Tibial nerve (tissue), 4 donors: Measurements from ENCODE around the gene CDC42BPB. TPM values are rescaled to one million over a fixed set of nuclear protein-coding genes. Genes with fewer than 3 reads are reported as not detected.

Source experiments
- DNase-seq, 2 donors: peaks; one replicate each; pipeline ENCODE4 v3.0.0-alpha.2; 2019; ENCODE audit warnings: low spot score in 2 of 2
- H3K27ac ChIP-seq, 4 donors: fragments of 200-600 bp; sonication (generic) in 3 of 4; one replicate each; pipeline ENCODE4 v1.5.1; 2017 to 2019; ENCODE audit warnings: mild to moderate bottlenecking in 1 of 4
- H3K27me3 ChIP-seq, 2 donors: fragments of 200-600 bp; sonication (generic) in 1 of 2; one replicate each; pipeline versions ENCODE4 v1.5.1 to v1.6.0; 2017 to 2019
- H3K36me3 ChIP-seq, 3 donors: fragments of 200-600 bp; sonication (generic); one replicate each; pipeline ENCODE4 v1.5.1; 2018 to 2019
- H3K4me1 ChIP-seq, 4 donors: fragments of 200-600 bp; sonication (generic) in 3 of 4; one replicate each; pipeline ENCODE4 v1.5.1; 2017 to 2019
- H3K4me3 ChIP-seq, 4 donors: fragments of 200-600 bp; sonication (generic) in 3 of 4; one replicate each; pipeline ENCODE4 v1.5.1; 2017 to 2019; ENCODE audit warnings: mild to moderate bottlenecking in 1 of 4, moderate library complexity in 1 of 4
- H3K9me3 ChIP-seq, 4 donors: fragments of 200-600 bp; sonication (generic) in 3 of 4; one replicate each; pipeline ENCODE4 v1.5.1; 2017 to 2019
- EP300 ChIP-seq, 2 donors: sonication (generic); formaldehyde crosslinking; IDR thresholded peaks; one replicate each; pipeline ENCODE4 v1.6.1; 2017; ENCODE audit warnings: antibody characterized with exemption in 2 of 2, mild to moderate bottlenecking in 1 of 2
- POLR2A ChIP-seq, 2 donors: fragments of 450-650 bp; IDR thresholded peaks; one replicate each; pipeline ENCODE4 v1.6.1; 2017; ENCODE audit warnings: antibody characterized with exemption in 2 of 2, mild to moderate bottlenecking in 2 of 2, moderate library complexity in 2 of 2
- WGBS, 2 donors: methylation state at CpG; one replicate each; pipeline ENCODE4 v1.1.5; 2018; 5-methylcytosine and 5-hydroxymethylcytosine counted together
- total RNA-seq, 4 donors: library from RNA; depleted of rRNA; stranded (reverse); fragments of >200 nt; gene quantifications; one replicate each; pipeline ENCODE4 v1.1.0, GENCODE V29; 2016
- TF ChIP-seq, protein P1 (sequence below), 5 experiments: fragments of 200-600 bp in 3 of 5; fragments of 450-650 bp in 2 of 5; sonication (generic) in 3 of 5; IDR thresholded peaks; one replicate each; pipeline ENCODE4 v1.5.1; 2016 to 2019; ENCODE audit warnings: antibody characterized with exemption in 5 of 5, mild to moderate bottlenecking in 3 of 5, moderate library complexity in 2 of 5

CDC42BPB gene
- total RNA-seq, 4 donors from 2014 or later, result 115 to 172 (median 134) TPM

DNA sequence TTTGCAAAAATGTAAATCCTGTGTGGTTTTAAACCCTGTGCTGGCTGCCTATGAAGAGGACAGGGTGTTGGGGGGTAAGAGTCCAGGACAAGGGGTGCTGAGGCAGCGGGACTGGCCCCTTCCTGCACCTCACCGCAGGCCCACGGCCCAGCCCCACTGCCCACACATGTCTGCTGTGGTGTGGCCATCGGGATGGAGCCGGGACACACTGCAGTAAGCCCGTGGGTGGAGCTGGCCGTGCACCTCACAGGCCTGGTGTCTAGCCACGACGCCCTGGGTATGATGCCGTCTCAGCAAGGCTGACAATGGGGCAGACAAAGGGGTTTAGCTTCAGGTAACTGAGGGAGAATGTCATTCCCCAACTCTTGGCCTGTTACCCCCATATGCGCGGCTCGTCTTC is 115.3 kb downstream of the CDC42BPB start:
- peaks cover 0 to 11% (median 0%) of the 10 kb centered on the region in 4 donors for H3K4me1 ChIP-seq
- H3K27me3 ChIP-seq, result no peaks in the 10 kb centered on the region
- H3K4me3 ChIP-seq, result no peak overlapping the region
- 82 to 92% methylated on average over 13 of the region's 13 CpGs for WGBS, 2 donors
- peaks cover 9 to 100% (median 19%) of the 10 kb centered on the region in 3 donors for H3K36me3 ChIP-seq
- H3K9me3 ChIP-seq, result no peaks in the 10 kb centered on the region
- no peak for DNase-seq
- TF ChIP-seq POLR2A (IDR thresholded peaks at IDR 0.05) (no peak), EP300 (IDR thresholded peaks at IDR 0.05) (no peak)
- TF ChIP-seq, protein P1, sequence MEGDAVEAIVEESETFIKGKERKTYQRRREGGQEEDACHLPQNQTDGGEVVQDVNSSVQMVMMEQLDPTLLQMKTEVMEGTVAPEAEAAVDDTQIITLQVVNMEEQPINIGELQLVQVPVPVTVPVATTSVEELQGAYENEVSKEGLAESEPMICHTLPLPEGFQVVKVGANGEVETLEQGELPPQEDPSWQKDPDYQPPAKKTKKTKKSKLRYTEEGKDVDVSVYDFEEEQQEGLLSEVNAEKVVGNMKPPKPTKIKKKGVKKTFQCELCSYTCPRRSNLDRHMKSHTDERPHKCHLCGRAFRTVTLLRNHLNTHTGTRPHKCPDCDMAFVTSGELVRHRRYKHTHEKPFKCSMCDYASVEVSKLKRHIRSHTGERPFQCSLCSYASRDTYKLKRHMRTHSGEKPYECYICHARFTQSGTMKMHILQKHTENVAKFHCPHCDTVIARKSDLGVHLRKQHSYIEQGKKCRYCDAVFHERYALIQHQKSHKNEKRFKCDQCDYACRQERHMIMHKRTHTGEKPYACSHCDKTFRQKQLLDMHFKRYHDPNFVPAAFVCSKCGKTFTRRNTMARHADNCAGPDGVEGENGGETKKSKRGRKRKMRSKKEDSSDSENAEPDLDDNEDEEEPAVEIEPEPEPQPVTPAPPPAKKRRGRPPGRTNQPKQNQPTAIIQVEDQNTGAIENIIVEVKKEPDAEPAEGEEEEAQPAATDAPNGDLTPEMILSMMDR (IDR thresholded peaks at IDR 0.05), result no peak
- H3K27ac ChIP-seq, result no peak overlapping the region

GRCh38 chr14:102941419-102942011 is 115.8 kb downstream of the CDC42BPB start:
- WGBS, 2 donors, result 67 to 80% methylated on average over 7 to 10 of the region's 10 CpGs
- Histone ChIP-seq H3K4me1 (peaks cover 0 to 11% (median 0%) of the 10 kb centered on the region in 4 donors), H3K27me3 (no peaks in the 10 kb centered on the region), H3K27ac (no peak overlapping the region), H3K4me3 (no peak overlapping the region), H3K36me3 (peaks cover 9 to 100% (median 19%) of the 10 kb centered on the region in 3 donors), H3K9me3 (no peaks in the 10 kb centered on the region)
- DNase-seq, result no peak
- no peak for TF ChIP-seq POLR2A (IDR thresholded peaks at IDR 0.05)
- no peak for TF ChIP-seq EP300 (IDR thresholded peaks at IDR 0.05)
- TF ChIP-seq, protein P1 (IDR thresholded peaks at IDR 0.05), result no peak

- H3K36me3 ChIP-seq, result peaks cover 5 to 100% (median 17%) of the 10 kb centered on the region in 3 donors
- no peak for DNase-seq
- peaks cover 0 to 11% (median 0%) of the 10 kb centered on the region in 4 donors for H3K4me1 ChIP-seq
- H3K4me3 ChIP-seq, result no peak overlapping the region
- no peak overlapping the region for H3K27ac ChIP-seq
- WGBS, 2 donors, result 63 to 65% methylated on average over 14 to 18 of the region's 19 CpGs
- TF ChIP-seq EP300 (IDR thresholded peaks at IDR 0.05) (no peak), POLR2A (IDR thresholded peaks at IDR 0.05) (no peak)
- TF ChIP-seq, protein P1 (IDR thresholded peaks at IDR 0.05), result no peak
- no peaks in the 10 kb centered on the region for H3K9me3 ChIP-seq
- no peaks in the 10 kb centered on the region for H3K27me3 ChIP-seq
Observed at GRCh38 chr14:102940729-102941362, 116.5 kb downstream of the CDC42BPB start.

GRCh38 chr14:102939820-102940561 is 117.4 kb downstream of the CDC42BPB start:
- Histone ChIP-seq H3K4me3 (no peak overlapping the region), H3K27ac (no peak overlapping the region), H3K9me3 (no peaks in the 10 kb centered on the region), H3K36me3 (peaks cover 4 to 98% (median 10%) of the 10 kb centered on the region in 3 donors), H3K4me1 (peaks cover 0 to 11% (median 0%) of the 10 kb centered on the region in 4 donors), H3K27me3 (no peaks in the 10 kb centered on the region)
- TF ChIP-seq EP300 (IDR thresholded peaks at IDR 0.05) (peak in 1 of 2 donors; percentile 15), POLR2A (IDR thresholded peaks at IDR 0.05) (no peak)
- DNase-seq, result no peak
- 92% methylated on average over 27 to 43 of the region's 43 CpGs for WGBS, 2 donors

- Histone ChIP-seq H3K27me3 (no peaks in the 10 kb centered on the region), H3K9me3 (no peaks in the 10 kb centered on the region), H3K27ac (no peak overlapping the region), H3K4me1 (peaks cover 0 to 11% (median 0%) of the 10 kb centered on the region in 4 donors), H3K36me3 (peaks cover 4 to 97% (median 10%) of the 10 kb centered on the region in 3 donors), H3K4me3 (no peak overlapping the region)
- DNase-seq, result no peak
- TF ChIP-seq, protein P1 (IDR thresholded peaks at IDR 0.05), result no peak
- no peak for TF ChIP-seq POLR2A (IDR thresholded peaks at IDR 0.05)
- TF ChIP-seq EP300 (IDR thresholded peaks at IDR 0.05), result no peak
- WGBS, 2 donors, result 95 to 96% methylated on average over 17 to 18 of the region's 18 CpGs
Observed at GRCh38 chr14:102939329-102939728, 118.0 kb downstream of the CDC42BPB start.
